OCI-LY3 (cell line): ENCODE results near the gene MPZ.
"Not testable (repeated sequence)": the region's sequence is repeated elsewhere in the genome, so short reads cannot be mapped to it uniquely, and the experiment has no call there.

ENCODE experiments used
- H2AFZ ChIP-seq: fragments of 200-600, 300-600 bp; shearing (Covaris generic); 2 replicates; pipeline ENCODE4 v1.6.0; 2014; ENCODE audit warnings: antibody characterized with exemption, low read depth, low read length
- H3K27ac ChIP-seq: fragments of 200-600, 300-600 bp; sonication (generic); 2 replicates; pipeline ENCODE4 v1.5.1; 2014; ENCODE audit warnings: mild to moderate bottlenecking, low read length, moderate library complexity, mixed read lengths
- H3K27me3 ChIP-seq: fragments of 200-600, 300-600 bp; sonication (generic); 2 replicates; pipeline ENCODE4 v1.6.1; 2014; ENCODE audit warnings: low read depth, low read length, mixed read lengths
- H3K36me3 ChIP-seq: fragments of 200-600, 300-600 bp; sonication (generic); replicated peaks from 2 replicates; pipeline ENCODE3; 2014; ENCODE audit warnings: low read depth, low read length, mixed read lengths
- H3K4me1 ChIP-seq: fragments of 300-600, 200-600 bp; sonication (generic); 2 replicates; pipeline ENCODE4 v1.6.1; 2014; ENCODE audit warnings: low read length, mixed read lengths
- H3K4me2 ChIP-seq: fragments of 200-600, 300-600 bp; sonication (generic); 2 replicates; pipeline ENCODE4 v1.6.1; 2014; ENCODE audit warnings: low read length, mixed read lengths
- H3K4me3 ChIP-seq: fragments of 300-600, 200-600 bp; sonication (generic); 2 replicates; pipeline ENCODE4 v1.5.1; 2014; ENCODE audit warnings: antibody characterized with exemption, mild to moderate bottlenecking, low read length, moderate library complexity
- H3K79me2 ChIP-seq: fragments of 300-600, 200-600 bp; shearing (Covaris generic); 2 replicates; pipeline ENCODE4 v1.6.1; 2014; ENCODE audit warnings: mild to moderate bottlenecking, low read length, mixed read lengths
- H3K9ac ChIP-seq: fragments of 300-600, 200-600 bp; shearing (Covaris generic); 2 replicates; pipeline ENCODE4 v1.6.0; 2014; ENCODE audit warnings: mild to moderate bottlenecking, low read length, moderate library complexity
- H3K9me3 ChIP-seq: fragments of 200-600, 300-600 bp; shearing (Covaris generic); 2 replicates; pipeline ENCODE4 v1.6.1; 2014; ENCODE audit warnings: low read length, mixed read lengths; ENCODE audit not compliant: insufficient read depth
- H4K20me1 ChIP-seq: fragments of 200-600, 300-600 bp; sonication (generic); 2 replicates; pipeline ENCODE4 v1.6.1; 2016; ENCODE audit warnings: low read length, mixed read lengths; ENCODE audit not compliant: insufficient read depth
- EZH2phosphoT487 ChIP-seq: fragments of 200-600 bp; shearing (Covaris generic); IDR thresholded peaks from 2 replicates; pipeline ENCODE4 v1.6.1; 2018; ENCODE audit warnings: antibody characterized with exemption, mixed run types, low read depth
- TF ChIP-seq, protein P1 (sequence below): fragments of 200-600, 300-600 bp; sonication (generic); IDR thresholded peaks from 2 replicates; pipeline ENCODE4 v1.5.1; 2014; ENCODE audit warnings: antibody characterized with exemption, low read length, low read depth

MPZ gene

DNA sequence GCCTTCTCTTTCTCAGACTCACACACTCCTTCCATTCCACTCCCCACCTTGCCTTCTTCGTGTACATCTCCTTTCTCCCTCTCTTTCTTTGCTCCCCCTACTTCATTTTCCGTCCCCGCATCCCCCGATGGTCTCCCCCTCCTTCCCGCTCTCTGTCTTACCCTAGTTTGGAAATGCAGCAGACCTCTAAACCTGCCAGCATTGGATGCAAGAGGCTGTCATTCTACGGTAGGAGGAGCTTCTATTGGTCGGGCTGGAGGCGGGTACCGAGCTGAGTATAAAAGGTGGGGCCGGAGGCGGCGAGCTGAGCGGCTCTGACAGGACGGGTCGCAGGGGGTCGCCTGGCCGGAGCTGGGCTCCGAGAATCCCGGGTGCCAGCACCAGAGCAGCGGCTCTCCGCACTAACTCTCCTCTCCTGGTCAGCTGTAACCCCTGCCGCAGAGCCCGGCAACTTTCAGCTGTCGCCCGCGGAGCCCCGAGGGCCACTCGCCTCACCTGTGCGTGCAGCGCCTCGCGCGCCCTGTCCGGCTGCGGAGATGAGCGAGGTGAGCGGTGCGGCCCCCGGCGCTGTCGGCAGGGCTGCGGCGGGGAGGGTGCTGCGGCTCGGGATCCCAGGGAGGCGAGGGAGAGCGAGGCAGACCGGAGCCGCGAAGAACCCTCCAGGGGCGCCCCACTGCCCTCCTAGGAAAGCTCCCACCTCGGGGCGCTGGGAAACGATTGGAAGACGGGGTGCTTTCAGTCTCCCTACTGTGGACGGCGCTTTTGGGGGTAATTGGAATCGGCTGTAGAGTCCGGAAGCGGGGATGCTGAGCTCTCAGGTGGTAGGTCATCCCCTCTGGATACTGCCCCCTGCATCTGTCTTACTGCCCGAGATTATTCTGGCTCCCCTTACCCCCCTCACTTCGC, 51.1 kb downstream of the MPZ start, which contains the start of gene PCP4L1:
TSS of gene PCP4L1 (plus strand) at position 307 of the 906 bp plus-strand sequence. CDS start at position 537, 230 bp downstream.
- TF ChIP-seq, protein P1, sequence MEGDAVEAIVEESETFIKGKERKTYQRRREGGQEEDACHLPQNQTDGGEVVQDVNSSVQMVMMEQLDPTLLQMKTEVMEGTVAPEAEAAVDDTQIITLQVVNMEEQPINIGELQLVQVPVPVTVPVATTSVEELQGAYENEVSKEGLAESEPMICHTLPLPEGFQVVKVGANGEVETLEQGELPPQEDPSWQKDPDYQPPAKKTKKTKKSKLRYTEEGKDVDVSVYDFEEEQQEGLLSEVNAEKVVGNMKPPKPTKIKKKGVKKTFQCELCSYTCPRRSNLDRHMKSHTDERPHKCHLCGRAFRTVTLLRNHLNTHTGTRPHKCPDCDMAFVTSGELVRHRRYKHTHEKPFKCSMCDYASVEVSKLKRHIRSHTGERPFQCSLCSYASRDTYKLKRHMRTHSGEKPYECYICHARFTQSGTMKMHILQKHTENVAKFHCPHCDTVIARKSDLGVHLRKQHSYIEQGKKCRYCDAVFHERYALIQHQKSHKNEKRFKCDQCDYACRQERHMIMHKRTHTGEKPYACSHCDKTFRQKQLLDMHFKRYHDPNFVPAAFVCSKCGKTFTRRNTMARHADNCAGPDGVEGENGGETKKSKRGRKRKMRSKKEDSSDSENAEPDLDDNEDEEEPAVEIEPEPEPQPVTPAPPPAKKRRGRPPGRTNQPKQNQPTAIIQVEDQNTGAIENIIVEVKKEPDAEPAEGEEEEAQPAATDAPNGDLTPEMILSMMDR: no peak
- no peak for TF ChIP-seq EZH2phosphoT487
- H3K27ac ChIP-seq: no peak within 1 kb of the TSS
- peaks cover 30% of the 10 kb centered on the region for H3K27me3 ChIP-seq
- H3K36me3 ChIP-seq: no peaks in the 10 kb centered on the region
- no peak within 1 kb of the TSS for H2AFZ ChIP-seq
- no peak within 1 kb of the TSS for H3K9ac ChIP-seq
- peaks cover 9% of the 10 kb centered on the region; the same call in 1 of the 2 replicates for H3K9me3 ChIP-seq
- no peak within 1 kb of the TSS for H3K4me3 ChIP-seq
- H3K4me2 ChIP-seq: no peak within 1 kb of the TSS
- peaks cover 20% of the 10 kb centered on the region for H3K4me1 ChIP-seq
- H4K20me1 ChIP-seq: no peaks in the 10 kb centered on the region
- H3K79me2 ChIP-seq: no peaks in the 10 kb centered on the region

DNA sequence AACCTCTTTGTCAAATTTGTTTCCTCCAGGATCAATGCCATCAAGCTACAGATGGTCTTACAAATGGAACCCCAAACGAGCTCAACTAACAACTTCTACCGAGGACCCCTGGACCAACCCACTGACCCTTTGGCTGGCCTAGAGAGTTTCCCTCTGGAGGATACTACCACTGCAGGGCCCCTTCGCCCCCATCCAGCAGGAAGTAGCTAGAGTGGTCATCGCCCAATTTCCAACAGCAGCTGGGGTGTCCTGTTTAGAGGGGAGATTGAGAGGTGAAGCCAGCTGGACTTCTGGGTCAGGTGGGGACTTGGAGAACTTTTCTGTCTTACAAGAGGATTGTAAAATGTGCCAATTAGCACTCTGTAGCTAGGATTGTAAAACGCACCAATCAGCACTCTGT, 52.7 kb downstream of the MPZ start:
- H2AFZ ChIP-seq, H3K4me2 ChIP-seq, H4K20me1 ChIP-seq, H3K79me2 ChIP-seq, H3K27ac ChIP-seq, H3K9me3 ChIP-seq, H3K36me3 ChIP-seq, H3K4me3 ChIP-seq, H3K9ac ChIP-seq: not testable (repeated sequence)
- peaks cover 28% of the 10 kb centered on the region for H3K27me3 ChIP-seq
- H3K4me1 ChIP-seq: peaks cover 20% of the 10 kb centered on the region

DNA sequence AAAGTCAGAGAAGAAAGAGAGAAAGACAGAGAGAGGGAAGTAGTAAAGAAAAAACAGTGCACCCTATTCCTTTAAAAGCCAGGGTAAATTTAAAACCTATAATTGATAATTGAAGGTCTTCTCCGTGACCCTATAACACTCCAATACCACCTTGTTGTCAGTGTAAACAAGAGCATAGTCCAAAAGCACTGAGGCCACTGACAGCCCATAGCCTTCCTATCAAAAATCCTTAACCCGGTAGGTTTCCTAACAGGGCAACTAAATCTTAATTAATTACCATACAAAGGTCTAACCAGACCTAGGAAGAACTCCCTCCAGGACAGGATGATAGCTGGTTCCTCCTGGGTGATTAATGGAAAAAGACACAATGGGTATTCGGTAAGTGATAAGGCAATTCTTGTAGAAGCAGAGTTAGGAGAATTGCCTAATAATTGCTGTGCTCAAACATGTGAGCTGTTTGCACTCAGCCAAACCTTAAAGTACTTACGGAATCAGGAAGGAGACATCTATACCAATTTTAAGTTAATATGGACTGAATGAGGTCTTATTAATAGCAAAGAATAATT, 53.7 kb downstream of the MPZ start:
- H3K79me2 ChIP-seq, H3K27ac ChIP-seq, H3K4me3 ChIP-seq, H2AFZ ChIP-seq, H4K20me1 ChIP-seq, H3K9me3 ChIP-seq, H3K36me3 ChIP-seq, H3K9ac ChIP-seq, H3K4me1 ChIP-seq, H3K4me2 ChIP-seq: not testable (repeated sequence)
- H3K27me3 ChIP-seq: peaks cover 19% of the 10 kb centered on the region

DNA sequence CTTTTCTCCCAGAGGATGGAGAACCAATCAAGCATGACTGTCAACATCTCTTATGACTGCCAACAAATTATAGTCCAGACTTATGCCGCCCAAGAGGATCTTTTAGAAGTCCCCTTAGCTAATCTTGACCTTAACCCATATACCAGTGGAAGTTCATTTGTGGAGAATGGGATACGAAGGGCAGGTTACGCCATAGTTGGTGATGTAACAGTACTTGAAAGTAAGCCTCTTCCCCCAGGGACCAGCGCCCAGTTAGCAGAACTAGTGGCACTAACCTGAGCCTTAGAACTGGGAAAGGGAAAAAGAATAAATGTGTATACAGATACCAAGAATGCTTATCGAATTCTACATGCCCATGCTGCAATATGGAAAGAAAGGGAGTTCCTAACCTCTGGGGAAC, 54.5 kb downstream of the MPZ start:
- H3K27ac ChIP-seq, H3K4me2 ChIP-seq, H3K36me3 ChIP-seq, H4K20me1 ChIP-seq, H3K79me2 ChIP-seq, H3K4me1 ChIP-seq, H2AFZ ChIP-seq, H3K9me3 ChIP-seq, H3K4me3 ChIP-seq, H3K9ac ChIP-seq: not testable (repeated sequence)
- H3K27me3 ChIP-seq: peaks cover 11% of the 10 kb centered on the region
